CD4-positive, alpha-beta T cell treated with Interleukin-2 at 100 ng/mL for 4 hours (primary cell): ENCODE results near the gene BAIAP2.
A peak's percentile ranks its signal among the peaks of the same experiment; 100 is the strongest.
"Not testable (repeated sequence)": the region's sequence is repeated elsewhere in the genome, so short reads cannot be mapped to it uniquely, and the experiment has no call there.

Experiments
- DNase-seq: peaks from one replicate; pipeline ENCODE4 v3.0.0-alpha.2; 2020; ENCODE audit warnings: low spot score

BAIAP2 gene

GRCh38 chr17:81002013-81002384 lies 33.0 kb upstream of the BAIAP2 start:
- DNase-seq = no peak

- no peak for DNase-seq
These were observed 32.3 kb upstream of the BAIAP2 start for GRCh38 chr17:81002409-81003361.

GRCh38 chr17:81003711-81004475 lies 31.1 kb upstream of the BAIAP2 start:
- no peak for DNase-seq

- no peak for DNase-seq
These were observed 28.1 kb upstream of the BAIAP2 start for GRCh38 chr17:81006891-81007290.

- no peak for DNase-seq
These were observed 26.8 kb upstream of the BAIAP2 start for GRCh38 chr17:81008140-81008539.

- no peak for DNase-seq
These were observed 25.8 kb upstream of the BAIAP2 start for GRCh38 chr17:81009136-81009535.

GRCh38 chr17:81010935-81011334 lies 24.0 kb upstream of the BAIAP2 start:
- DNase-seq = no peak

- DNase-seq = no peak
These were observed 23.0 kb upstream of the BAIAP2 start for GRCh38 chr17:81011951-81012350.

GRCh38 chr17:81012574-81013447 lies 22.1 kb upstream of the BAIAP2 start:
- DNase-seq = no peak

- DNase-seq = no peak
These were observed 21.3 kb upstream of the BAIAP2 start for GRCh38 chr17:81013642-81014041.

- DNase-seq = no peak
These were observed 19.8 kb upstream of the BAIAP2 start for GRCh38 chr17:81015136-81015535.

GRCh38 chr17:81016575-81016974 lies 18.4 kb upstream of the BAIAP2 start:
- no peak for DNase-seq

- DNase-seq = not testable (repeated sequence)
These were observed 17.6 kb upstream of the BAIAP2 start for GRCh38 chr17:81017330-81017729.

GRCh38 chr17:81018044-81018802 lies 16.7 kb upstream of the BAIAP2 start:
- DNase-seq = peak; percentile 71

GRCh38 chr17:81019563-81020442 lies 15.1 kb upstream of the BAIAP2 start:
- no peak for DNase-seq

- no peak for DNase-seq
These were observed 14.5 kb upstream of the BAIAP2 start for GRCh38 chr17:81020443-81020766.

GRCh38 chr17:81020767-81021497 lies 14.0 kb upstream of the BAIAP2 start:
- no peak for DNase-seq

GRCh38 chr17:81021531-81022343 lies 13.2 kb upstream of the BAIAP2 start:
- DNase-seq = no peak

- no peak for DNase-seq
These were observed 12.6 kb upstream of the BAIAP2 start for GRCh38 chr17:81022344-81022676.
